GM23248 (cell line): ENCODE results near the gene ACSF2. TPM values are rescaled to one million over a fixed set of nuclear protein-coding genes. Genes with fewer than 3 reads are reported as not detected.

Experiments
- DNase-seq: peaks from one replicate; pipeline ENCODE4 v3.0.0-alpha.2; 2015
- H2AFZ ChIP-seq: fragments of 200-600 bp; sonication (generic); 2 replicates; pipeline ENCODE4 v1.6.1; 2016; ENCODE audit warnings: antibody characterized with exemption
- H3F3A ChIP-seq: fragments of 200-600 bp; sonication (generic); 2 replicates; pipeline ENCODE4 v1.6.1; 2016; ENCODE audit warnings: mild to moderate bottlenecking, antibody characterized with exemption, mixed run types; ENCODE audit not compliant: insufficient read depth
- H3K27ac ChIP-seq: fragments of 200-600 bp; sonication (generic); 2 replicates; pipeline ENCODE4 v1.5.1; 2016; ENCODE audit warnings: mild to moderate bottlenecking
- H3K27me3 ChIP-seq: fragments of 200-600 bp; sonication (generic); replicated peaks from 2 replicates; pipeline ENCODE4 v1.6.1; 2016; ENCODE audit warnings: mild to moderate bottlenecking; ENCODE audit not compliant: insufficient read depth
- H3K36me3 ChIP-seq: fragments of 200-600 bp; sonication (generic); 2 replicates; pipeline ENCODE4 v1.6.1; 2016; ENCODE audit warnings: low read depth, mild to moderate bottlenecking
- H3K4me1 ChIP-seq: fragments of 200-600 bp; sonication (generic); 2 replicates; pipeline ENCODE4 v1.6.1; 2016; ENCODE audit warnings: mild to moderate bottlenecking; ENCODE audit not compliant: insufficient read depth
- H3K4me2 ChIP-seq: fragments of 200-600 bp; sonication (generic); one replicate; pipeline ENCODE4 v1.6.1; 2016; ENCODE audit warnings: mild to moderate bottlenecking; ENCODE audit not compliant: unreplicated experiment
- H3K4me3 ChIP-seq: fragments of 200-600 bp; sonication (generic); 2 replicates; pipeline ENCODE4 v1.5.1; 2016; ENCODE audit warnings: mild to moderate bottlenecking
- H3K79me2 ChIP-seq: fragments of 200-600 bp; sonication (generic); 2 replicates; pipeline ENCODE4 v1.6.1; 2016; ENCODE audit warnings: mild to moderate bottlenecking; ENCODE audit not compliant: insufficient read depth
- H3K9ac ChIP-seq: fragments of 200-600 bp; sonication (generic); 2 replicates; pipeline ENCODE4 v1.6.1; 2016; ENCODE audit warnings: mild to moderate bottlenecking
- H3K9me2 ChIP-seq: fragments of 200-600 bp; sonication (generic); 2 replicates; pipeline ENCODE4 v1.6.1; 2016; ENCODE audit warnings: mixed run types, mild to moderate bottlenecking, moderate library complexity; ENCODE audit not compliant: insufficient read depth
- H3K9me3 ChIP-seq: fragments of 200-600 bp; sonication (generic); one replicate; pipeline ENCODE4 v1.6.1; 2017; ENCODE audit warnings: low read depth
- H4K20me1 ChIP-seq: fragments of 200-600 bp; sonication (generic); 2 replicates; pipeline ENCODE4 v1.6.0; 2016; ENCODE audit not compliant: insufficient read depth
- EZH2 ChIP-seq: fragments of 200-600 bp; sonication (generic); IDR thresholded peaks from 2 replicates; pipeline ENCODE4 v1.6.1; 2018; ENCODE audit warnings: antibody characterized with exemption, mild to moderate bottlenecking; ENCODE audit not compliant: insufficient read depth, poor library complexity, severe bottlenecking
- EZH2phosphoT487 ChIP-seq: fragments of 200-600 bp; sonication (generic); IDR thresholded peaks from 2 replicates; pipeline ENCODE4 v1.6.1; 2018; ENCODE audit warnings: antibody characterized with exemption, moderate library complexity, mild to moderate bottlenecking, low read depth; ENCODE audit not compliant: insufficient read depth
- WGBS, 2 experiments: methylation state at CpG; one replicate each; pipeline ENCODE4 v1.1.6; 2015 to 2017; ENCODE audit warnings: low lambda C conversion rate in 2 of 2, low coverage in 1 of 2; ENCODE audit errors: missing lambda C conversion rate in 2 of 2; 5-methylcytosine and 5-hydroxymethylcytosine counted together
- in situ Hi-C: fragments of 300-500 bp; cut with MboI; formaldehyde crosslinking; loops from 2 replicates; pipeline ENCODE4 v1.15.0; 2020
- polyA plus RNA-seq: library from polyadenylated mRNA; unstranded; fragments of >200 nt; fragmentation: Nextera tagmentation; extraction: Ambion mirVana; gene quantifications from 2 replicates; pipeline ENCODE4 v1.2.1, GENCODE V29; 2016
- total RNA-seq: library from RNA; depleted of rRNA; stranded (reverse); fragments of >200 nt; shearing (Covaris generic); gene quantifications from 2 replicates; pipeline ENCODE4 v1.2.3, GENCODE V29; 2014

Gene ACSF2
- total and polyA plus RNA-seq, 2 experiments from 2014 or later = 3.7 to 8.6 TPM

- H3F3A ChIP-seq = no peaks in the 10 kb centered on the region
- no peaks in the 10 kb centered on the region for H3K4me1 ChIP-seq
- no peak overlapping the region for H3K27ac ChIP-seq
- WGBS, 2 experiments = 64 to 76% methylated on average over 7 of the region's 7 CpGs
- no peaks in the 10 kb centered on the region for H4K20me1 ChIP-seq
- TF ChIP-seq EZH2 = no peak
- TF ChIP-seq EZH2phosphoT487 = no peak
- H2AFZ ChIP-seq = no peak overlapping the region
- no peak for DNase-seq
- no peaks in the 10 kb centered on the region for H3K9me3 ChIP-seq
- no peaks in the 10 kb centered on the region for H3K36me3 ChIP-seq
- H3K4me3 ChIP-seq = no peak overlapping the region
- H3K9ac ChIP-seq = no peak overlapping the region
- H3K79me2 ChIP-seq = no peaks in the 10 kb centered on the region
- no peaks in the 10 kb centered on the region for H3K9me2 ChIP-seq
- H3K27me3 ChIP-seq = no peaks in the 10 kb centered on the region
- in situ Hi-C loops = loop anchor here (25.0 kb wide), 1 partner anchor 457 kb away; no protein-coding TSS in a partner anchor
- H3K4me2 ChIP-seq = no peak overlapping the region
Observed at GRCh38 chr17:50505591-50506130, 79.6 kb downstream of the ACSF2 start.

- Histone ChIP-seq H3K9ac (no peak overlapping the region), H3K4me1 (no peaks in the 10 kb centered on the region), H4K20me1 (no peaks in the 10 kb centered on the region), H3K36me3 (no peaks in the 10 kb centered on the region), H3K9me3 (no peaks in the 10 kb centered on the region), H3K4me2 (no peak overlapping the region), H3F3A (no peaks in the 10 kb centered on the region), H3K27ac (no peak overlapping the region), H3K9me2 (no peaks in the 10 kb centered on the region), H3K4me3 (no peak overlapping the region), H3K27me3 (no peaks in the 10 kb centered on the region), H3K79me2 (no peaks in the 10 kb centered on the region), H2AFZ (no peak overlapping the region)
- WGBS, 2 experiments = 83 to 86% methylated on average over 7 of the region's 7 CpGs
- TF ChIP-seq EZH2 (no peak), EZH2phosphoT487 (no peak)
- DNase-seq = no peak
- in situ Hi-C loops = loop anchor here (25.0 kb wide), 1 partner anchor 456 kb away; no protein-coding TSS in a partner anchor
Observed at GRCh38 chr17:50506298-50506697, 80.3 kb downstream of the ACSF2 start.

GRCh38 chr17:50507871-50508572 lies 82.0 kb downstream of the ACSF2 start, which contains the start of gene MYCBPAP:
Gene MYCBPAP, plus strand, starts transcription at chr17:50508439. Its CDS starts 236 bp downstream, at chr17:50508675.
- Histone ChIP-seq H3F3A (no peaks in the 10 kb centered on the region), H3K36me3 (no peaks in the 10 kb centered on the region), H3K4me3 (peak within 1 kb of the TSS; percentile 69), H4K20me1 (no peaks in the 10 kb centered on the region), H3K4me1 (no peaks in the 10 kb centered on the region), H3K79me2 (no peaks in the 10 kb centered on the region), H3K4me2 (peak within 1 kb of the TSS; percentile 90), H3K27ac (peak within 1 kb of the TSS; percentile 40), H2AFZ (peak within 1 kb of the TSS; percentile 97), H3K27me3 (no peaks in the 10 kb centered on the region), H3K9ac (peak within 1 kb of the TSS; percentile 79), H3K9me3 (no peaks in the 10 kb centered on the region), H3K9me2 (no peaks in the 10 kb centered on the region)
- WGBS, 2 experiments = 2 to 3% methylated on average over 37 to 56 of the region's 66 CpGs
- in situ Hi-C loops = loop anchor here (25.0 kb wide), 1 partner anchor 454 kb away; no protein-coding TSS in a partner anchor
- DNase-seq = peak; percentile 91
- TF ChIP-seq EZH2 = no peak
- TF ChIP-seq EZH2phosphoT487 = no peak

- no peaks in the 10 kb centered on the region for H3K9me3 ChIP-seq
- peak overlapping the region; percentile 90 for H3K4me2 ChIP-seq
- H3K36me3 ChIP-seq = no peaks in the 10 kb centered on the region
- no peaks in the 10 kb centered on the region for H3K4me1 ChIP-seq
- H3K4me3 ChIP-seq = peak overlapping the region; percentile 69
- in situ Hi-C loops = loop anchor here (25.0 kb wide), 1 partner anchor 453 kb away; no protein-coding TSS in a partner anchor
- no peaks in the 10 kb centered on the region for H3K9me2 ChIP-seq
- H3F3A ChIP-seq = no peaks in the 10 kb centered on the region
- peak; percentile 51 for DNase-seq
- H2AFZ ChIP-seq = peak overlapping the region; percentile 97
- H4K20me1 ChIP-seq = no peaks in the 10 kb centered on the region
- no peaks in the 10 kb centered on the region for H3K79me2 ChIP-seq
- H3K27me3 ChIP-seq = no peaks in the 10 kb centered on the region
- TF ChIP-seq EZH2phosphoT487 = no peak
- no peak for TF ChIP-seq EZH2
- WGBS, 2 experiments = 15 to 16% methylated on average over 32 of the region's 32 CpGs
- H3K9ac ChIP-seq = peak overlapping the region; percentile 79
- peak overlapping the region; percentile 29 for H3K27ac ChIP-seq
Observed at GRCh38 chr17:50508573-50509460, 82.8 kb downstream of the ACSF2 start.
